Naive thymus-derived CD4-positive, alpha-beta T cell (primary cell): ENCODE measurements around the gene NAV2. TPM values are rescaled to one million over a fixed set of nuclear protein-coding genes. Genes with fewer than 3 reads are reported as not detected.

ENCODE experiments used
- ATAC-seq: fragments of 150-1000 bp; cut with Tn5 transposase; 2 replicates; pipeline ENCODE4 v1.10.0; 2021; ENCODE audit warnings: mild to moderate bottlenecking, moderate library complexity
- CTCF ChIA-PET: fragments of 350-600 bp; sonication (Branson Sonifier 250); formaldehyde crosslinking; loops from one replicate; lab custom pipeline; 2021; ENCODE audit warnings: antibody characterized with exemption; lab: Charles Lee
- POLR2A ChIA-PET: fragments of 350-600 bp; sonication (Branson Sonifier 250); formaldehyde crosslinking; loops from one replicate; lab custom pipeline; 2021; ENCODE audit warnings: antibody characterized with exemption, inconsistent platforms; lab: Charles Lee
- DNase-seq, 9 donors: peaks; one replicate each; pipeline versions ENCODE4 v3.0.0 to v3.0.0-alpha.2; 2020 to 2022; ENCODE audit warnings: mixed read lengths in 1 of 9
- H3K27ac ChIP-seq: one replicate; pipeline ENCODE4 v1.7.0; 2013; ENCODE audit warnings: mild to moderate bottlenecking, low read depth, low read length, moderate library complexity
- H3K27me3 ChIP-seq, 2 donors: one replicate each; pipeline ENCODE4 v1.7.0; 2013; ENCODE audit warnings: low read length in 2 of 2, mild to moderate bottlenecking in 2 of 2, moderate library complexity in 2 of 2; ENCODE audit not compliant: control insufficient read depth in 2 of 2, insufficient read depth in 2 of 2
- H3K36me3 ChIP-seq, 3 experiments: 1 replicate in 2 of 3; 2 replicates in 1 of 3; pipeline ENCODE4 v1.7.0; 2013; ENCODE audit warnings: low read length in 3 of 3, mild to moderate bottlenecking in 3 of 3, moderate library complexity in 1 of 3; ENCODE audit not compliant: insufficient read depth in 3 of 3, control insufficient read depth in 2 of 3
- H3K4me1 ChIP-seq, 2 donors: one replicate each; pipeline ENCODE4 v1.7.0; 2013; ENCODE audit warnings: low read length in 2 of 2, mild to moderate bottlenecking in 2 of 2, moderate library complexity in 1 of 2; ENCODE audit not compliant: control insufficient read depth in 2 of 2, insufficient read depth in 2 of 2
- H3K4me3 ChIP-seq: 2 replicates; pipeline ENCODE4 v1.7.0; 2013; ENCODE audit warnings: mild to moderate bottlenecking, low read length
- H3K9me3 ChIP-seq, 3 experiments: 1 replicate in 2 of 3; 2 replicates in 1 of 3; pipeline ENCODE4 v1.7.0; 2013; ENCODE audit warnings: low read length in 3 of 3; ENCODE audit not compliant: control insufficient read depth in 2 of 3
- H3K27ac Mint-ChIP-seq, 9 donors: one replicate each; pipeline ENCODE4 v1.8.0; 2020 to 2022; ENCODE audit warnings: mixed read lengths in 9 of 9, mild to moderate bottlenecking in 8 of 9, moderate library complexity in 5 of 9, inconsistent platforms in 2 of 9
- H3K27me3 Mint-ChIP-seq, 5 donors: one replicate each; pipeline ENCODE4 v1.8.0; 2021 to 2022; ENCODE audit warnings: mixed read lengths in 5 of 5, mild to moderate bottlenecking in 1 of 5
- H3K36me3 Mint-ChIP-seq, 5 donors: one replicate each; pipeline ENCODE4 v1.8.0; 2020 to 2022; ENCODE audit warnings: mixed read lengths in 5 of 5, mild to moderate bottlenecking in 3 of 5, inconsistent platforms in 1 of 5
- H3K4me1 Mint-ChIP-seq, 7 donors: one replicate each; pipeline ENCODE4 v1.8.0; 2020 to 2022; ENCODE audit warnings: mixed read lengths in 7 of 7, mild to moderate bottlenecking in 3 of 7, inconsistent platforms in 1 of 7
- H3K4me3 Mint-ChIP-seq, 10 donors: one replicate each; pipeline ENCODE4 v1.8.0; 2020 to 2022; ENCODE audit warnings: mild to moderate bottlenecking in 10 of 10, mixed read lengths in 10 of 10, moderate library complexity in 6 of 10, inconsistent platforms in 2 of 10
- H3K9me3 Mint-ChIP-seq, 11 donors: one replicate each; pipeline ENCODE4 v1.8.0; 2020 to 2022; ENCODE audit warnings: mixed read lengths in 11 of 11, mild to moderate bottlenecking in 4 of 11, inconsistent platforms in 1 of 11, moderate library complexity in 1 of 11
- intact Hi-C, 2 donors: fragments of 100-400 bp; cut with micrococcal nuclease; formaldehyde crosslinking; loops; one replicate each; pipeline ENCODE4 v1.15.1; 2023
- polyA plus RNA-seq, 2 donors: library from polyadenylated mRNA; unstranded; fragments of 300-500 nt; fragmentation: Illumina TruSeq; gene quantifications; one replicate each; pipeline ENCODE4 v1.2.3, GENCODE V29; 2021
- total RNA-seq, 6 experiments: library from RNA in 5 of 6; stranded (reverse) in 5 of 6; gene quantifications; 1 replicate in 5 of 6; 2 replicates in 1 of 6; pipeline ENCODE4 v1.2.3 and lab custom pipeline; 2021 to 2026

The NAV2 gene
- total and polyA plus RNA-seq, 7 experiments from 2014 or later = 0.24 to 2.2 (median 0.48) TPM; not detected in 2

- ChIA-PET POLR2A (no interaction called here), CTCF (no interaction called here)
- Histone ChIP-seq H3K4me3 (no peak overlapping the region), H3K27me3 (no peaks in the 10 kb centered on the region), H3K9me3 (no peaks in the 10 kb centered on the region), H3K36me3 (no peaks in the 10 kb centered on the region), H3K27ac (no peak overlapping the region), H3K4me1 (no peaks in the 10 kb centered on the region)
- Mint-ChIP-seq H3K9me3 (no peaks in the 10 kb centered on the region), H3K4me1 (no peaks in the 10 kb centered on the region), H3K27ac (no peak overlapping the region), H3K36me3 (no peaks in the 10 kb centered on the region), H3K27me3 (peaks cover 0 to 36% (median 12%) of the 10 kb centered on the region in 5 donors), H3K4me3 (no peak overlapping the region)
- ATAC-seq (no peak), DNase-seq (no peak)
- intact Hi-C loops = no loop called here
Observed at GRCh38 chr11:19705936-19706335, 6.7 kb upstream of the NAV2 start.

- H3K4me3 Mint-ChIP-seq = peak overlapping the region; percentile 91 to 98 (median 94)
- peaks cover 14 to 18% of the 10 kb centered on the region in 2 donors for H3K4me1 ChIP-seq
- ATAC-seq (peak; percentile 0), DNase-seq (peak in 2 of 9 donors; percentile 1 to 23)
- H3K27ac Mint-ChIP-seq = peak overlapping the region; percentile 63 to 87 (median 77)
- CTCF ChIA-PET = no interaction called here
- H3K27me3 ChIP-seq = peaks cover 14% of the 10 kb centered on the region in 2 donors
- intact Hi-C loops = loop anchor here (1.0 to 10.0 kb wide), 8 partner anchors 11 to 1700 kb away; partner anchors contain the start of genes SERGEF (in 2 of the 2), ZDHHC13 (in 2 of the 2), HTATIP2 (in 1 of the 2) and LDHA (in 1 of the 2)
- H3K4me3 ChIP-seq = peak overlapping the region; percentile 81
- peak overlapping the region; percentile 24 for H3K27ac ChIP-seq
- peaks cover 6 to 27% (median 24%) of the 10 kb centered on the region in 7 donors for H3K4me1 Mint-ChIP-seq
- H3K36me3 ChIP-seq = no peaks in the 10 kb centered on the region
- POLR2A ChIA-PET = interaction anchor here (0.5 to 1.6 kb wide), 2 partner anchors 12 to 13 kb away, joined by 3 to 5 read pairs; no protein-coding TSS in a partner anchor
- H3K9me3 Mint-ChIP-seq = peaks cover 0 to 3% (median 0%) of the 10 kb centered on the region in 11 donors
- peaks cover 23 to 62% (median 28%) of the 10 kb centered on the region in 5 donors for H3K27me3 Mint-ChIP-seq
- H3K9me3 ChIP-seq = no peaks in the 10 kb centered on the region
- peaks cover 0 to 2% (median 0%) of the 10 kb centered on the region in 5 donors for H3K36me3 Mint-ChIP-seq
Observed at GRCh38 chr11:19711911-19712280, 741 bp upstream of the NAV2 start.

- POLR2A ChIA-PET = interaction anchor here (1.6 kb wide), 1 partner anchor 10 kb away, joined by 5 read pairs; no protein-coding TSS in a partner anchor
- peak; percentile 15 for ATAC-seq
- peaks cover 23 to 72% (median 34%) of the 10 kb centered on the region in 5 donors for H3K27me3 Mint-ChIP-seq
Observed at GRCh38 chr11:19713196-19714021, 772 bp downstream of the NAV2 start.

DNA sequence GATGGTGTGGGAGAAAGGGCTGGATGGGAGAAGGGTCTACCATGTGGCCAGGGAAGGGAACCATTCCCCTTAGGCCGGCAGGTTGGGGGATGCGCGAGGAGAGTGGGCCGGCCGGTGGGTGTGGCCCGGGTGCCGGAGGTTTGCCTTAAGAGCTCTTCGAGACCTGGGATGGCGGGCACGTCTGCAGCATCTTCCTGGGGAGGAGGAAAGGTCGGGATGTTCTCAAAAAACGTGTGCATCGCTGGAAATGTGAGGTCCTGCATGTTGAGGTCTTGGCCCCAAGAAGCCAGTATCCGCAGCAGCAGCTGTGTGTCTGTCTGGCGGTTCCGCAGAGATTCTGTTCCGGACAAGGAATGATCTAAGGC is 1.4 kb downstream of the NAV2 start:
- ATAC-seq = no peak
- no peak overlapping the region for H3K27ac ChIP-seq
- ChIA-PET CTCF (no interaction called here), POLR2A (no interaction called here)
- H3K4me3 ChIP-seq = peak overlapping the region; percentile 81
- peaks cover 0 to 2% (median 0%) of the 10 kb centered on the region in 5 donors for H3K36me3 Mint-ChIP-seq
- H3K4me3 Mint-ChIP-seq = peak overlapping the region; percentile 65 to 96 (median 88)
- peak overlapping the region in 2 of 9 donors; percentile 14 to 28 for H3K27ac Mint-ChIP-seq
- peaks cover 23 to 77% (median 37%) of the 10 kb centered on the region in 5 donors for H3K27me3 Mint-ChIP-seq
- peaks cover 6 to 27% (median 24%) of the 10 kb centered on the region in 7 donors for H3K4me1 Mint-ChIP-seq
- H3K9me3 ChIP-seq = no peaks in the 10 kb centered on the region
- peak in 1 of 9 donors; percentile 4 for DNase-seq
- peaks cover 0 to 3% (median 0%) of the 10 kb centered on the region in 11 donors for H3K9me3 Mint-ChIP-seq
- H3K27me3 ChIP-seq = peaks cover 14% of the 10 kb centered on the region in 2 donors
- intact Hi-C loops = loop anchor here (5.0 to 10.0 kb wide), 6 partner anchors 597 to 1702 kb away; partner anchors contain the start of genes SERGEF (in 2 of the 2), HTATIP2 (in 1 of the 2), LDHA (in 1 of the 2) and SAAL1 (in 1 of the 2)
- no peaks in the 10 kb centered on the region for H3K36me3 ChIP-seq
- peaks cover 14 to 18% of the 10 kb centered on the region in 2 donors for H3K4me1 ChIP-seq

More at GRCh38 chr11:19713196-19714021, 772 bp downstream of the NAV2 start:
- peak in 2 of 9 donors; percentile 8 to 9 for DNase-seq
- CTCF ChIA-PET = no interaction called here
- H3K4me1 Mint-ChIP-seq = peaks cover 6 to 27% (median 24%) of the 10 kb centered on the region in 7 donors
- H3K27ac Mint-ChIP-seq = peak overlapping the region in 3 of 9 donors; percentile 8 to 73 (median 60)
- Histone ChIP-seq H3K36me3 (no peaks in the 10 kb centered on the region), H3K27ac (peak overlapping the region; percentile 4), H3K9me3 (no peaks in the 10 kb centered on the region), H3K4me1 (peaks cover 14 to 18% of the 10 kb centered on the region in 2 donors), H3K27me3 (peaks cover 14% of the 10 kb centered on the region in 2 donors), H3K4me3 (peak overlapping the region; percentile 81)
- intact Hi-C loops = loop anchor here (2.0 to 10.0 kb wide), 7 partner anchors 596 to 1701 kb away; partner anchors contain the start of genes SERGEF (in 2 of the 2), ZDHHC13 (in 2 of the 2), HTATIP2 (in 1 of the 2) and LDHA (in 1 of the 2)
- H3K9me3 Mint-ChIP-seq = peaks cover 0 to 3% (median 0%) of the 10 kb centered on the region in 11 donors
- H3K36me3 Mint-ChIP-seq = peaks cover 0 to 2% (median 0%) of the 10 kb centered on the region in 5 donors
- peak overlapping the region; percentile 85 to 96 (median 90) for H3K4me3 Mint-ChIP-seq

DNA sequence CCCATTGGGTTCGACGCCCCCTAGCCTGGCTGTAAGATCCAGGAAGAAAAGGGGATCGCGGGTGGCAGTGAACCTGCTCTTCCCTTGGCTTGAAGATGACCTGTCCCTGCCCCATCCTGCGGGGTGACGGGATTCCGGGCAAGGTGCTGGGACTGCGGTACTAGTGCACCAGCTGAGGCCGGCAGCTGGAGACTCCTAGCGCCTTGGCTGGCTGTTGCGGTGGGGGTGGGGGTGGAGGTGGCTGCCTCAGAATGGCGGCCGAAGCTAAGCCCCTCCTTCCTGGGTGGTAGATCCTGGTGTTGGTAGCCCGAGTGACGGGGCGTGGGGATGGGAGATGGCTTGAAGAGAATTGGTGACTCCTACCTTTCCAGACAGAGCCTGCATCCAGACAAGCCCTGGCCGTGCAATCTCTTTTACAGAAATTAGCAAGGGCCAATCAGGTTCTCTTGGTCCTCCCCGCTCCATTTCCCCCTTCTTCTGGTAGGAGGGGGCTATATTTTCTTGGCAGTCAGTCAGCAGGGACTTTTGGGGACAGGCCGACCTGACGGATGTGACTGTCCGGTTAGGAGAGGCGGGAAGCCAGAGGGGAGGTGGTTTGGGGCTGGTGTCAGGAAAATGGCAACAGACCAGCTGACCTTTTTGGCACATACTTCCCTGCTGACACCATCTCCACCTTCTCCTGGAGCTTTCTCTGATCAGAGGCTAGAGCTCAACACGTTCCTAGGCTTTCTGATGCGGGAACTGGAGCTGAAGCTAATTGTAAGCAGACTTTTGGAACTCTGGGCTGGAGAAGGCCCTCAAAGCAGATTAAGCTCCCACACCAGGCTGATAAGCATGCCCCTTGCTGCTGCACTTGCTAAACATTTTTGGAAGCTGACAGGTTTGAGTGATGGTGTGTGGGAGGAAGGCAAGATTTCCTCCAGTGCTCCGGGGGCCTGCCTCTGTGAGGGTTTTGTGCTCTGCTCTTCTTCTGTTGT is 2.0 kb downstream of the NAV2 start:
- H3K4me3 Mint-ChIP-seq = peak overlapping the region; percentile 63 to 96 (median 88)
- no peaks in the 10 kb centered on the region for H3K36me3 ChIP-seq
- ChIA-PET POLR2A (no interaction called here), CTCF (no interaction called here)
- ATAC-seq (no peak), DNase-seq (peak in 1 of 9 donors; percentile 0)
- H3K9me3 Mint-ChIP-seq = peaks cover 0 to 3% (median 0%) of the 10 kb centered on the region in 11 donors
- peaks cover 14% of the 10 kb centered on the region in 2 donors for H3K27me3 ChIP-seq
- no peak overlapping the region for H3K27ac ChIP-seq
- no peaks in the 10 kb centered on the region for H3K9me3 ChIP-seq
- peaks cover 0 to 2% (median 0%) of the 10 kb centered on the region in 5 donors for H3K36me3 Mint-ChIP-seq
- peaks cover 6 to 27% (median 24%) of the 10 kb centered on the region in 7 donors for H3K4me1 Mint-ChIP-seq
- H3K4me3 ChIP-seq = peak overlapping the region; percentile 81
- H3K27me3 Mint-ChIP-seq = peaks cover 23 to 78% (median 37%) of the 10 kb centered on the region in 5 donors
- intact Hi-C loops = loop anchor here (5.0 to 10.0 kb wide), 6 partner anchors 597 to 1702 kb away; partner anchors contain the start of genes SERGEF (in 2 of the 2), HTATIP2 (in 1 of the 2), LDHA (in 1 of the 2) and SAAL1 (in 1 of the 2)
- peak overlapping the region in 2 of 9 donors; percentile 14 to 28 for H3K27ac Mint-ChIP-seq
- H3K4me1 ChIP-seq = peaks cover 14 to 18% of the 10 kb centered on the region in 2 donors
